Measurements from ENCODE around the gene TEDC2.

GRCh38 chr16:2485811-2486507 lies 26.1 kb downstream of the TEDC2 start:
- no peak for TF ChIP-seq CTCF (conservative IDR thresholded peaks at IDR 0.05; ENCODE audit: low read depth, low read length)
- TF ChIP-seq EZH2 (IDR thresholded peaks at IDR 0.05; ENCODE audit: low read length, unreplicated experiment), result no peak
- TF ChIP-seq EZH2phosphoT487 (IDR thresholded peaks at IDR 0.05; ENCODE audit: borderline replicate concordance, low read length), result no peak

All from PC-3 (cell line).